H1 (cell line): ENCODE measurements around the gene BRPF3. TPM values are rescaled to one million over a fixed set of nuclear protein-coding genes. Genes with fewer than 3 reads are reported as not detected.

Experiments
- ASH2L ChIP-seq: fragments of 200-600, 300-600 bp; sonication (generic); IDR thresholded peaks from one replicate; pipeline ENCODE4 v1.7.1; 2017; ENCODE audit warnings: low read length
- BACH1 ChIP-seq: IDR thresholded peaks from 2 replicates; pipeline ENCODE4 v1.6.1; 2012; ENCODE audit warnings: low read length, improper control_type of control experiment
- CHD7 ChIP-seq: fragments of 300-600 bp; sonication (generic); IDR thresholded peaks from 2 replicates; pipeline ENCODE4 v1.7.1; 2012; ENCODE audit warnings: low read length, moderate library complexity, mild to moderate bottlenecking, inconsistent platforms; ENCODE audit not compliant: insufficient replicate concordance
- FOSL1 ChIP-seq: IDR thresholded peaks from 2 replicates; pipeline ENCODE4 v1.6.1; 2011; ENCODE audit warnings: mild to moderate bottlenecking, low read depth, low read length, moderate library complexity; ENCODE audit not compliant: insufficient read depth
- HDAC2 ChIP-seq, 2 experiments: fragments of 300-600 bp in 1 of 2; sonication (generic) in 1 of 2; IDR thresholded peaks; 2 replicates each; pipeline ENCODE4 v1.6.1; 2011 to 2012; ENCODE audit warnings: low read depth in 2 of 2, low read length in 2 of 2, mild to moderate bottlenecking in 2 of 2, moderate library complexity in 2 of 2, borderline replicate concordance in 1 of 2, inconsistent platforms in 1 of 2
- RAD21 ChIP-seq, 2 experiments: IDR thresholded peaks in 1 of 2; conservative IDR thresholded peaks in 1 of 2; 2 replicates each; pipeline ENCODE4 v1.6.1; 2011; ENCODE audit warnings: low read depth in 2 of 2, low read length in 2 of 2, improper control_type of control experiment in 1 of 2, inconsistent platforms in 1 of 2, mild to moderate bottlenecking in 1 of 2, moderate library complexity in 1 of 2
- SIRT6 ChIP-seq: IDR thresholded peaks from one replicate; pipeline ENCODE4 v1.7.1; 2012; ENCODE audit warnings: low read length, inconsistent platforms
- TCF12 ChIP-seq: IDR thresholded peaks from 2 replicates; pipeline ENCODE4 v1.6.1; 2011; ENCODE audit warnings: low read depth, mild to moderate bottlenecking, low read length
- YY1 ChIP-seq: IDR thresholded peaks from 2 replicates; pipeline ENCODE4 v1.6.1; 2011; ENCODE audit warnings: low read depth, mild to moderate bottlenecking, low read length
- ZNF274 ChIP-seq: IDR thresholded peaks from 2 replicates; pipeline ENCODE4 v1.7.0; 2012; ENCODE audit warnings: low read length, borderline replicate concordance; ENCODE audit errors: extremely low read depth
- polyA plus RNA-seq, 7 experiments: library from polyadenylated mRNA; depleted of rRNA in 3 of 7; stranded (reverse) in 5 of 7; unstranded in 2 of 7; fragments of >200 nt in 5 of 7; fragments of 200-250 nt in 2 of 7; gene quantifications; 1 replicate in 5 of 7; 2 replicates in 1 of 7; 4 replicates in 1 of 7; pipeline versions ENCODE4 v1.2.1 to v1.2.3, GENCODE V29; 2011 to 2013; ENCODE audit warnings: missing spikeins in 2 of 7, mixed read lengths in 2 of 7
- total RNA-seq: library from RNA; stranded (reverse); fragmentation: NEBNext Ultra II Directional; extraction: Animal tissue kit (Norgen Biotek cat#: 25700); gene quantifications from 2 replicates; pipeline ENCODE4 v1.2.1, GENCODE V29; 2021

Gene BRPF3
- total and polyA plus RNA-seq, 2 of the 8 experiments (the other 6 are each of a cell fraction or from before 2014, with no cell fraction given) = 26.0 to 37.5 TPM

- TF ChIP-seq CHD7 = no peak
- TF ChIP-seq YY1 = no peak
- TF ChIP-seq FOSL1 = no peak
- no peak for TF ChIP-seq ZNF274
- no peak for TF ChIP-seq BACH1
- TF ChIP-seq TCF12 = no peak
- no peak for TF ChIP-seq HDAC2 (IDR thresholded peaks at IDR 0.05; ENCODE audit: borderline replicate concordance in 1 of 2, low read depth in 2 of 2, low read length in 2 of 2)
- TF ChIP-seq RAD21 (IDR thresholded peaks at IDR 0.05 in 1 of 2, conservative IDR thresholded peaks at IDR 0.05 in 1 of 2; ENCODE audit: low read depth in 2 of 2, low read length in 2 of 2) = no peak
- no peak for TF ChIP-seq SIRT6
- TF ChIP-seq ASH2L = no peak
Observed at GRCh38 chr6:36210886-36211595, 14.5 kb downstream of the BRPF3 start (continued).
